CD4-positive, alpha-beta T cell treated with Interleukin-4 for 4 hours (primary cell): ENCODE results near the gene MED22.
"Not testable (repeated sequence)": the region's sequence is repeated elsewhere in the genome, so short reads cannot be mapped to it uniquely, and the experiment has no call there.

Source experiments
- DNase-seq: peaks from one replicate; pipeline ENCODE4 v3.0.0-alpha.2; 2020

Gene MED22

DNA sequence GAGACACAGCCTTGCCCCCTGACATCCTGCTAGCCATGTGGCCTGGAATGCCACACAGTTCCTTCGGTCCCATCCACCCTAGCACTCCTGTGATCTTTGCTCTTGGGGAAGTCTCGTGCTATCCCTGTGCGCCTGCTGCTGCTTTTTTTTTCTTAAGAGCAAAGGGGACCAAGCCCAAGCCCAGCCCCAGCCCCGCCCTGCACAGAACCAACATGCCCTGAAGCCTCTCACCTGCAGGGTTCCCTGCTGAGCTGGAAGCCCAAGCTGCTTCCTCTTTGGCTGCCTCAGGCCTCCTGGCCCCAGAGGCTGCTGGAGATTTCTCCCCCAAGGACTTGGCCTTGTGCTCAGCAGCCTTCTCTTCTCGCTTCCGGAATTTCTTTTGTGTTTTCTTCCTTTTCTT is 13.8 kb downstream of the MED22 start:
- no peak for DNase-seq

DNA sequence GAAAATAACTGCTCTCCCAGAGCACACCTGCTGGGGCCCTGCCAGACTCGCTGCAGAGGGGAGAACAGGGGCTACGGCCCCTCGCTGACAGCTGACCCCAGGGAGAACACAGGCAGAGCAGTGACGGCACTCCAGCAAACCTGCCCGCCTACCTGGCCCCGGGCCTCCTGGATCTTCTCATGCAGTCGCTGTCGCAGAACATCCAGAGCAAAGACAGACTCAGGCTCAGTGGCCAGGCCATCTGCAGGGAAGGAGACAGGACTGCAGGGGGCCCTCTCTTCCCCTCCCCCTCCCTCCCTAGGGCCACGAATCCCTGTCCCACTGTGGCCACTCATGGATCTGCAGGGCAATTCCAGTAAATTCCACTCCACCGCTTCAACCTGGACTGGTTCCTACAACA is 14.4 kb downstream of the MED22 start:
- no peak for DNase-seq

GRCh38 chr9:133333011-133333410 is 14.9 kb downstream of the MED22 start:
- DNase-seq = no peak

DNA sequence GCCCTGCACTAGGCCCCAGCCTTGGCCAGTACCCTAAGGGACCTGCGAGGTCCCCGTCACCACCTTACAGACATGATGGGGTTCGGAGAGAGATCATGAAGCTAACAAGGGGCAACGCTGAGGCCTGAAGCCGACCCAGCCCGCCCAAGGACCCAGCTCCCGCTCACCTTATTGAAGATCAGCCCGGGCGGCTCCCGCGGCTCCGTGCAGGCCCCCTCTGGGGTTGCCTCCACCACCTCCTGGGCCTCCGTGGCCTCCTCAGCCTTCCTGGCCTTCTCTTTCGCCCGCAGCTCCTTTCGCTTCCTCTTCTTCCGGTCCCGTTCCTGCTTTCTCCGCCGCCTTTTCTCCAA is 15.6 kb downstream of the MED22 start:
- no peak for DNase-seq

DNA sequence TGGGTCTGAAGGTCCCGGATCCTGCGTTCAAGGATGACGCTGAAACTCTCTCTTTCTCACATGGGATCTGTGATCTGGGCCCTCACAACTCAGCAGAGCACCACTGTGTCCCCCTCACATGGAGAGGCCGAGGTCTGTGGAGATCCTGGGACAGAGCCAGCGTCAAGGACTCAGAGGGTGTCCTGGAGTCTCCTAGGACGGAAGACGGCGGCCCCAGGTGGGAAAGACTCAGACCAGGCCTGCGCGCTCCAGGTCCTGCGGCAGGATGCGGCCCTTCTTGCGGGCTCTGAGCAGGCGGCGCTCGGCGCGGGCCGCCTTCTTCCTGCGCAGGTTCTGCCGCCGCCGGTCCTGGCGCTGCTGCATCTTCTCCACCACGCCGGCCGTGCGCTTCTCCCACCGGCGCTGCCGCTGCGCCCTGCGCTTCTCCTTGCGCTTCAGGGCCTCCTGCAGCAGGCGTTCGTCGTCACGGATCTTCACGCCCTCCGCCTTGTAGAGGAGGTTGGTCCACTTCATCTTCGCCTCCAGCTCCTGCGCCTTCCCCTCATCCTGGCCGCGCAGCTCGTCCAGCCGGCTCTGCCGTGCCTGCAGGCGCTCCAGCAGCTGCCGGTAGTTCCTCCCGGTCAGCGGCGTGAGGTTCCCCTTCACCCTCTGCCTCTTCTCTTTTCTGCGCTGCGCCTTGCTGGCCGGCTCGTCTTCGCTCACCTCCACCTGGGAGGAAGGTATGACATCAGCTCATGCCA is 16.1 kb downstream of the MED22 start:
- no peak for DNase-seq

DNA sequence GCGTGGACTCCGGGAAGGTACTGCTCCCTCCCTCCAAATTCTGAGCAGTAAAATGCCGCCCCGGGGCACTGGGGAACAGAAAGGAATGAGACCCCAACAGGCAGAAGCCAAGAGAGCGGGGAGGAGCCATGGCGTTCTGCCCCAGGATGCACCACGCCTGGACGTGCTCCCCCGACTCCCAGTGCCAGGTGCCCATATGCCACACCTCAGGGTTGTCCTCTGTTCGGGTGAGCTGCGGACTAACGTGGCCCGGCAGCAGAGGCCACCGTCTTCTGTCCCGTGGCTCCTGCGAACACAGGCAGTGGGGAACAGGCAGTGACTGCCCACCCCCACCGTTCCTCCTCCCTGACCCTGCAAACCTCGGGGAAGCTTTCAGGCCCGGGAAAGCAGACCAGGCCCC is 16.7 kb downstream of the MED22 start:
- no peak for DNase-seq

- DNase-seq = not testable (repeated sequence)
Observed at GRCh38 chr9:133329306-133330156, 18.4 kb downstream of the MED22 start.

DNA sequence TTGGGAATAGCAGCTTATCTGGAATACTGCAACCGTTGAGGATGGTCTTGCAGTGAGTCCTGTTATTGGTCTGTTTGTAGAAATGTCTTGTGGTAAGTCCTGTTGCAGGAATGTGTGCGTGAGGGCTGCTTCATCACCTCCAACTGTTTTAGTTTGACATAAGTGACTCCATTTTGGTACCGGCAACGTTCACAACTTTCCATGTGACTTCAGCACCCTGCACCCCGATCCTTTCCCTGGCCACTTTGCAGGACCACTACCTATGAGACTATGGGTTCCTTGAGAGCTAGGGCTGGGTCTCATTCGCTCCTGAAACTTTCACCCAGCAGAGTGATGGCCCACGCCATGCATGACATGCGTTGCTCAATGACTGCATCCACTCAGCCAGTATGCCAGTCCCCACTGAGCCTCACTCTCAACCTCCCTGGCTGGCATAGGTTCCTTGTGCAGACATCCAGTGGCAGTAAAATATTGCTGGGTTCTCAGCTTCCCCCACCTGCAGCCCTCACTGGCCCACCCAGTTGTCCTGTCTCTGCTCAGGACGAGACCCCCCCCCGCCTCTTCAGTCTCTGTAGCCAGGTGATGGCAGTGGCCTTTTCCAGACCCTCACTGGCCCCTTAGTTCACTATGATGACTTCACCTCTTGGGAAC is 20.0 kb downstream of the MED22 start:
- no peak for DNase-seq

GRCh38 chr9:133327021-133327420 is 20.9 kb downstream of the MED22 start:
- not testable (repeated sequence) for DNase-seq

GRCh38 chr9:133323991-133324703 is 23.8 kb downstream of the MED22 start:
- no peak for DNase-seq

DNA sequence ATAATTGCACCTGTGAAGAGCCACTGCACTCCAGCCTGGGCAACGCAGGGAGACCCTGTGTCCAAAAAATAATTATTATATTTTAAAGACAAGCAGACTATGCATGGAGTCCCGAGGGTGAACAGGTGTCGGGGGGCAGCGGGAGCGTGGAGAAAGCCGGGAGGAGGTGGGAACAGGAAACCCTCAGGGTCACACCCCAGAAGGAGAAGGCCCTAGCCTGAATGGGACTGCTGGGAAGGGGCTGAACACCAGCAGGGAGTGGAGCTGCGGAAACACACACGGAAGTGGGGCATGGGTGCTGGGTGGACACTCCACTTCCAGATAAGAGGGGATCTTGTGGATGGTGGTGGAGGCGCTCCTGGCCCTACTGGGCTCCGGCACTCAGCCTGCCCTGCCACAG is 24.7 kb downstream of the MED22 start:
- DNase-seq = no peak

GRCh38 chr9:133322701-133323100 is 25.2 kb downstream of the MED22 start:
- no peak for DNase-seq

GRCh38 chr9:133321411-133321935 is 26.5 kb downstream of the MED22 start:
- no peak for DNase-seq

DNA sequence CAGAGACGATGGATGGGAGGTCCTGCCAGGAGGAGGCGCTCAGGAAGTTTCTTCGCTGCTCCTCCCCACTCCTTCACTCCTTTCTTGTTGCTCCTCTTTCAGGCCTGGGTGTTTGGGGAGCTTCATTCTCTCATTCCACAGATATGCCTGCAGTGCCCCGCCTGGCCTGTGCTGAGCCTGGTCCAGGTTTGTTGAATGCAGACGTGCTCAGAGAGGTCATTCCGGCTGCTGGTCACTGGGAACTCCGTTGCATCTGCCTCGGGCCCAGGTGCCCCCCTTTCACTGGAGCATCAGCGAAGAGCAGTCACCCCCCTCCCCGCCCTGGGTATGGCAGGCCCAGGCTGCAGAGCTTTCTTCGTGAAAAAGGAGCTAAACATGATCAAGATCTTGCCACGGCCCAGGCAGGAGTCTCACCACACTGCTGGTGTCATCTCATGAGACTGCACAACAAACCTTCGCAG is 27.5 kb downstream of the MED22 start:
- no peak for DNase-seq

GRCh38 chr9:133317551-133317950 is 30.4 kb downstream of the MED22 start:
- not testable (repeated sequence) for DNase-seq

DNA sequence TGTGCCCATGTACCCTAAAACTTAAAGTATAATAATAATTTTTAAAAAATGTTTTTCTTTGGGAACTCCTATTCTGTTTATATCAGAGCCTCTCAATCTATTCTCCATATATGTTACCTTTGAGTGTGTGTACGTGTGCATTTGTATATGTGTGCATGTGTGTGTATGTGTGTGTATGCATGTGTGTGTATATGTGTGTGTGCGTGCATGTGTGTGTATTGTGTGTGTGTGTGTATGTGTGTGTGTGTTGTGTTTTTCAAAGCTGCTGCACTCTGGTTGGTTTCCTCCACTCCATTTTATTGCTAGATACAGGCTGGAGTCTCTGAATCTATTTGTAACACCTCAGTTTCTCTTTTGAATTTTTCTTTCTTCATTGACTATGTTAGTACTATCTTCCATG is 31.9 kb downstream of the MED22 start:
- no peak for DNase-seq

DNA sequence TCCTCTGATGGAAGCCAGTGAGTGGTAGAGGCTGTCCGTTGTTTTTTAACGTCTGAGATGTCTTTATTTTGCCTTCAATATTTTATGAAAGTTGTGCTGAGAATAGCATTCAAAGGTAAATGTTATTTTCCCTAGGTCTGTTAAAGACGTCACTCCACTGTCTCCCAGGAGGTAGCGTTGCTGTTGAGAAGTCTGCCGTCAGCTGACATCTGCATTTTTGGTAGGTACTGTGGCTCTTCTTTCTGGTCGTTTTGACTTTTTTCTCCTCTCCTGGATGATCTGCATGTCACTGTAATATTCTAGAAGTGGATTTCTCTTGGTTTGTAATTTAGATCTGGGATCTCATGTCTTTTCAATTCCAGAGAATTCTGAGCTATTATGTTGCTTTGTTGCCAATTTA is 38.3 kb downstream of the MED22 start:
- no peak for DNase-seq

DNA sequence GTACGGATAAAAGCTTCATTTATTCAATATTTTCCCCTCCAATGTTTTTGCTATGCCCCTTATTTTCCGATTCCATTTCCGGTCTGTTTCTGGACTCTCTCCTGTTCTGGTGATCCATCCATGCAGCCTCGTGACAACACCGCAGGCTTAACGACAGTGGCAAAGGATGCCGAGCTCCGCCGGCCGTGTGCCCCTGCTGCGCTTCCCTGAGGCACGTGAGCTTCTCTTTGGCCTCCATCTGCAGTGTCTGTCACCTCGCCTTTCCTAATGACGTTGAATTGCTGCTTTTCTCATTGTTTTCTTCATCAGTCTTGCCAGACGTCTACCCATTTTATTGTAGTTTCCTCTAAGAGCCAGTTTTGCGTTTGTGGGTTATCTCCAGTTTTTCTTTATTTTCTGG is 40.6 kb downstream of the MED22 start:
- DNase-seq = no peak

- DNase-seq = no peak
Observed at GRCh38 chr9:133306242-133307204, 41.4 kb downstream of the MED22 start.

GRCh38 chr9:133305731-133306130 is 42.2 kb downstream of the MED22 start:
- no peak for DNase-seq
